K562 (cell line): ENCODE measurements around the gene VPS11. TPM values are rescaled to one million over a fixed set of nuclear protein-coding genes. Genes with fewer than 3 reads are reported as not detected.

ENCODE experiments used
- BCLAF1 ChIP-seq, 2 experiments: fragments of 450-650 bp in 1 of 2; IDR thresholded peaks; 2 replicates each; pipeline ENCODE4 v1.6.1; 2011 to 2017; ENCODE audit warnings: low read depth in 2 of 2, antibody characterized with exemption in 1 of 2, borderline replicate concordance in 1 of 2, low read length in 1 of 2, mild to moderate bottlenecking in 1 of 2, mixed read lengths in 1 of 2; ENCODE audit not compliant: control insufficient read depth in 1 of 2
- BCOR ChIP-seq: fragments of 450-650 bp; IDR thresholded peaks from 2 replicates; pipeline ENCODE4 v1.6.1; 2016
- C11orf30 ChIP-seq: fragments of 450-650 bp; IDR thresholded peaks from 2 replicates; pipeline ENCODE4 v1.6.1; 2016; ENCODE audit warnings: low read depth, mild to moderate bottlenecking
- CHD2 ChIP-seq: IDR thresholded peaks from 2 replicates; pipeline ENCODE4 v1.6.1; 2011; ENCODE audit warnings: low read depth, low read length
- EGR1 ChIP-seq: fragments of 450-650 bp; conservative IDR thresholded peaks from 2 replicates; pipeline ENCODE4 v1.6.1; 2017; ENCODE audit warnings: mild to moderate bottlenecking
- FOXK2 ChIP-seq, 2 experiments: fragments of 450-650 bp; IDR thresholded peaks in 1 of 2; conservative IDR thresholded peaks in 1 of 2; 2 replicates each; pipeline ENCODE4 v1.6.1; 2016; ENCODE audit warnings: low read depth in 2 of 2, mild to moderate bottlenecking in 1 of 2
- HDAC3 ChIP-seq: fragments of 450-650 bp; IDR thresholded peaks from 2 replicates; pipeline ENCODE4 v1.6.1; 2018; ENCODE audit warnings: borderline replicate concordance, mild to moderate bottlenecking, moderate library complexity; ENCODE audit not compliant: partially characterized antibody
- KDM2B ChIP-seq: fragments of 250-450 bp; sonication (Bioruptor Pico); IDR thresholded peaks from 2 replicates; pipeline ENCODE4 v1.8.0; 2021; ENCODE audit warnings: mild to moderate bottlenecking, moderate library complexity
- MCM7 ChIP-seq, 2 experiments: fragments of 450-650 bp; IDR thresholded peaks; 2 replicates each; pipeline ENCODE4 v1.6.1; 2016 to 2018
- MLX ChIP-seq, 2 experiments: fragments of 450-650 bp in 1 of 2; sonication (generic) in 1 of 2; formaldehyde crosslinking; conservative IDR thresholded peaks; 2 replicates each; pipeline versions ENCODE4 v1.4.0 to v1.8.1; 2020 to 2022; ENCODE audit warnings: mild to moderate bottlenecking in 1 of 2, missing genetic modification reagents in 1 of 2
- MTA2 ChIP-seq: fragments of 450-650 bp; IDR thresholded peaks from 2 replicates; pipeline ENCODE4 v1.6.1; 2016; ENCODE audit warnings: low read depth
- RBM17 ChIP-seq: fragments of 200-400 bp; formaldehyde crosslinking; IDR thresholded peaks from 2 replicates; pipeline ENCODE4 v1.6.1; 2017; ENCODE audit warnings: low read depth, mild to moderate bottlenecking, low read length, borderline replicate concordance
- RFX1 ChIP-seq: fragments of 450-650 bp; IDR thresholded peaks from 2 replicates; pipeline ENCODE4 v1.6.1; 2016; ENCODE audit warnings: mild to moderate bottlenecking, moderate library complexity
- SP1 ChIP-seq: sonication (generic); formaldehyde crosslinking; IDR thresholded peaks from 2 replicates; pipeline ENCODE4 v1.8.1; 2022; ENCODE audit warnings: mild to moderate bottlenecking, missing genetic modification reagents
- TEAD1 ChIP-seq, 2 experiments: fragments of 450-650 bp in 1 of 2; sonication (generic) in 1 of 2; formaldehyde crosslinking; IDR thresholded peaks; 2 replicates each; pipeline versions ENCODE4 v1.4.0 to v1.8.0; 2020 to 2022; ENCODE audit warnings: mild to moderate bottlenecking in 2 of 2, missing genetic modification reagents in 1 of 2
- TOE1 ChIP-seq, 2 experiments: fragments of 450-650 bp in 1 of 2; sonication (generic) in 1 of 2; formaldehyde crosslinking in 1 of 2; IDR thresholded peaks; 2 replicates each; pipeline versions ENCODE4 v1.7.1 to v1.8.0; 2016 to 2022; ENCODE audit warnings: borderline replicate concordance in 2 of 2, mild to moderate bottlenecking in 2 of 2, antibody characterized with exemption in 1 of 2, inconsistent platforms in 1 of 2, low read depth in 1 of 2, missing genetic modification reagents in 1 of 2, moderate library complexity in 1 of 2
- YY1 ChIP-seq, 3 experiments: IDR thresholded peaks; 2 replicates each; pipeline ENCODE4 v1.6.1; 2011; ENCODE audit warnings: low read length in 2 of 3, mild to moderate bottlenecking in 2 of 3, moderate library complexity in 2 of 3, borderline replicate concordance in 1 of 3, control low read depth in 1 of 3, low read depth in 1 of 3; ENCODE audit not compliant: insufficient read depth in 3 of 3, insufficient replicate concordance in 2 of 3, control insufficient read depth in 1 of 3, insufficient read length in 1 of 3; ENCODE audit errors: extremely low read depth in 1 of 3
- ZBED1 ChIP-seq: IDR thresholded peaks from 2 replicates; pipeline ENCODE4 v1.6.1; 2014
- ZC3H8 ChIP-seq: fragments of 450-650 bp; IDR thresholded peaks from 2 replicates; pipeline ENCODE4 v1.6.1; 2017
- ZFP30 ChIP-seq: fragments of 250-450 bp; sonication (Bioruptor Pico); IDR thresholded peaks from 2 replicates; pipeline ENCODE4 v1.8.0; 2022; ENCODE audit warnings: moderate library complexity, mild to moderate bottlenecking, inconsistent platforms, borderline replicate concordance
- ZNF12 ChIP-seq: sonication (generic); formaldehyde crosslinking; IDR thresholded peaks from 2 replicates; pipeline ENCODE4 v1.4.0; 2020; ENCODE audit warnings: mild to moderate bottlenecking, missing genetic modification reagents
- ZNF184 ChIP-seq: sonication (generic); formaldehyde crosslinking; IDR thresholded peaks from 2 replicates; pipeline ENCODE4 v1.5.0; 2020; ENCODE audit warnings: missing genetic modification reagents
- ZNF347 ChIP-seq: fragments of 450-650 bp; formaldehyde crosslinking; IDR thresholded peaks from 2 replicates; pipeline ENCODE4 v1.4.0; 2020; ENCODE audit warnings: low read depth, mild to moderate bottlenecking, moderate library complexity
- ZNF431 ChIP-seq: sonication (generic); formaldehyde crosslinking; IDR thresholded peaks from 2 replicates; pipeline ENCODE4 v1.8.0; 2022; ENCODE audit warnings: mild to moderate bottlenecking, missing genetic modification reagents
- ZNF436 ChIP-seq: fragments of 250-450, 450-650 bp; sonication (Bioruptor Pico); formaldehyde crosslinking; IDR thresholded peaks from 2 replicates; pipeline ENCODE4 v1.7.0; 2020; ENCODE audit warnings: mild to moderate bottlenecking
- ZNF79 ChIP-seq: fragments of 250-450 bp; sonication (Bioruptor Pico); IDR thresholded peaks from 2 replicates; pipeline ENCODE4 v1.4.0; 2020; ENCODE audit warnings: low read depth, mild to moderate bottlenecking, moderate library complexity
- polyA plus RNA-seq, 8 experiments: library from polyadenylated mRNA; depleted of rRNA in 4 of 8; stranded (reverse) in 5 of 8; unstranded in 3 of 8; fragments of >200 nt; fragmentation: Nextera tagmentation in 2 of 8; fragmentation: Illumina TruSeq in 1 of 8; extraction: Ambion mirVana in 2 of 8; extraction: Trizol in 1 of 8; gene quantifications; 2 replicates each; pipeline versions ENCODE4 v1.2.1 to v1.2.3, GENCODE V29; 2011 to 2014; ENCODE audit warnings: inconsistent platforms in 1 of 8, missing spikeins in 1 of 8
- total RNA-seq, 7 experiments: library from RNA; depleted of rRNA in 6 of 7; stranded (reverse); fragments of >200 nt in 6 of 7; fragmentation: Illumina TruSeq in 2 of 7; extraction: Trizol in 2 of 7; gene quantifications; 2 replicates each; pipeline versions ENCODE4 v1.2.1 to v1.2.3, GENCODE V29; 2011 to 2021; ENCODE audit warnings: low replicate concordance in 1 of 7

VPS11 gene
- total and polyA plus RNA-seq, 9 of the 15 experiments (the other 6 are each of a cell fraction or from before 2014, with no cell fraction given) = 14.1 to 35.5 (median 27.5) TPM

GRCh38 chr11:119108146-119108856, 40.7 kb downstream of the VPS11 start (continued):
- TF ChIP-seq MLX (CRISPR knock-in tag; conservative IDR thresholded peaks at IDR 0.05) = no peak
- TF ChIP-seq TOE1 (IDR thresholded peaks at IDR 0.05; ENCODE audit: borderline replicate concordance) = peak; percentile 28; the same call in 1 of the 2 replicates
- TF ChIP-seq TOE1 (CRISPR knock-in tag; IDR thresholded peaks at IDR 0.05; ENCODE audit: borderline replicate concordance, low read depth) = no peak
- no peak for TF ChIP-seq ZNF79 (CRISPR knock-in tag)
- no peak for TF ChIP-seq MCM7 (IDR thresholded peaks at IDR 0.05)
- TF ChIP-seq ZNF12 (CRISPR knock-in tag) = no peak
- TF ChIP-seq ZNF184 (CRISPR knock-in tag) = no peak
- TF ChIP-seq RBM17 = no peak
- TF ChIP-seq BCOR = no peak
- no peak for TF ChIP-seq BCLAF1 (IDR thresholded peaks at IDR 0.05; ENCODE audit: borderline replicate concordance in 1 of 2, control insufficient read depth in 1 of 2, low read depth in 2 of 2, low read length in 1 of 2)
- TF ChIP-seq RFX1 = peak; percentile 83
- no peak for TF ChIP-seq MTA2
- TF ChIP-seq TEAD1 (CRISPR knock-in tag; IDR thresholded peaks at IDR 0.05) = no peak
- 0 out of 2 replicates have a peak, but pooled peaks have one; percentile 30 for TF ChIP-seq ZBED1
- no peak for TF ChIP-seq ZFP30 (CRISPR knock-in tag)
- TF ChIP-seq ZNF436 (CRISPR knock-in tag) = no peak
- no peak for TF ChIP-seq KDM2B (CRISPR knock-in tag)
- TF ChIP-seq ZC3H8 = no peak
- TF ChIP-seq HDAC3 = peak; percentile 54
- TF ChIP-seq ZNF431 = no peak
- TF ChIP-seq FOXK2 (conservative IDR thresholded peaks at IDR 0.05 in 1 of 2, IDR thresholded peaks at IDR 0.05 in 1 of 2; ENCODE audit: low read depth in 2 of 2) = peak in 1 of 2 experiments; percentile 44; a peak in 1 of 4 replicates
- TF ChIP-seq CHD2 = no peak
- TF ChIP-seq ZNF347 = no peak
- TF ChIP-seq SP1 (CRISPR knock-in tag) = peak; percentile 60; the same call in 1 of the 2 replicates
- 0 out of 2 replicates have a peak, but pooled peaks have one; percentile 31 for TF ChIP-seq C11orf30
- TF ChIP-seq YY1 (IDR thresholded peaks at IDR 0.05; ENCODE audit: borderline replicate concordance in 1 of 3, control insufficient read depth in 1 of 3, extremely low read depth in 1 of 3, insufficient read depth in 3 of 3, insufficient read length in 1 of 3, insufficient replicate concordance in 2 of 3, low read depth in 1 of 3, low read length in 2 of 3) = peak in 1 of 3 experiments; percentile 7
- no peak for TF ChIP-seq EGR1
